ENCODE measurements around the gene ARG1.
"Not testable (repeated sequence)": the region's sequence is repeated elsewhere in the genome, so short reads cannot be mapped to it uniquely, and the experiment has no call there.

ARG1 gene

DNA sequence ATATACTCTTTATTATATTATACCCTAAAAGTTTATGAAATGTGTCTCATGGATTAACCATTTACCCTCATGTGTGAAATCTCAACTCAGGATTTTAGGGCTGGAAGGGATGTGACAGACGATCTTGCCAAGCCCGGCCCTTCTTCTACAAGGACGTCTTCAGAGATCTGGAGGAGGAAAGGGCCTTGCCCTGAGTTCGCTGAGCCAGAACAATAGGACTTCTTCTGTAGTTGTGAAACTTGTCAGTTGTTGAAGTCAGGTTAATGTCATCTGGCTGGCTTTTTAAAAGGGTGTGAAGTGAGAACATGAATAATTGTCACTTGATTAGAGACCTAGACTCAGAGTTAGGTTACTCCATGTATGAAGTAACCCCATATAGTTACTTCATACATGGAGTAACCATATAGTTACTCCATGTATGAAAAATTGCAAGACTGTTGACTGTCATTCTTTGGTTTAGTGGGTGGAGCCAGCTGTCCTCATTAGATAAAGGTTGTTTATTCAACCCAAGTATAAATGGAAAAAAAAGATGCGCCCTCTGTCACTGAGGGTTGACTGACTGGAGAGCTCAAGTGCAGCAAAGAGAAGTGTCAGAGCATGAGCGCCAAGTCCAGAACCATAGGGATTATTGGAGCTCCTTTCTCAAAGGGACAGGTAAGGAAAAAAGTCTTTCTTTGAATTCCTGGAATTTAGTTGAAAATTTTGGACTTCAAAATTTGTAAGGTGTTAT lies at the start of gene ARG1:
Gene ARG1, plus strand, starts transcription at position 541 of the 730 bp plus-strand sequence. Its CDS starts 57 bp downstream, at position 598.
- DNase-seq (ENCODE audit: low read depth) = no peak

DNA sequence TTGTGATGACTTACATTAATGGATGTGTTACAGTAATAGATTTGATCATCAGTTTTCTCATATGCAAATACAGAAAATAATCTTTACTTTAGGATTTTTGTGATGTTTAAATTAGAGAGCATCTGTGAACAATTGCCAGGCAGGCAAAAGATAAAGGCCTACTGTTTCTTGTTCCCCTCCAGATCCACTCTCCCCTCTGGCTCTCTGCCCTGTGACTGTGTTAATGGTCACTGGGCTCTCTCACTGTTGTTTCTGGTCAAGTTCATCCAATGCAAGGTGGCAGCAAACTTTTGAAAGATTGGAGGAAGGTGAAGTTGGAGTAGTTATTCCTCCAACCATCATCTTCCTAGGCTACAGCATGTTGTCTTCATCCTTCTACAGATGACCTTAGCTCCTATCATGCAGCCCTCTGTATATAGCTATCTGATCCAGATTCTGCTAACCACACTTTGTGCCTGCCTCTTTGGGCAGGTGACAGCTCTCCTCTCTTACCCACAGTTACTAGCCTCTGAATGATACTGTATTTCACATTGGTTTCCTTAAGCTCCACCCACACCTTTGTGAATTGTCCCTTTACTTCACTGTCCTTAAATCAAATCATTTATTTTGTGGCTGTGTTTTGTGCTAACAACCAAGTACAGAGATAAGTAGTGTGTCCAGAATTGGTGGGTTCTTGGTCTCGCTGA lies 48.9 kb upstream of the ARG1 start:
- no peak for DNase-seq (ENCODE audit: low read depth)

DNA sequence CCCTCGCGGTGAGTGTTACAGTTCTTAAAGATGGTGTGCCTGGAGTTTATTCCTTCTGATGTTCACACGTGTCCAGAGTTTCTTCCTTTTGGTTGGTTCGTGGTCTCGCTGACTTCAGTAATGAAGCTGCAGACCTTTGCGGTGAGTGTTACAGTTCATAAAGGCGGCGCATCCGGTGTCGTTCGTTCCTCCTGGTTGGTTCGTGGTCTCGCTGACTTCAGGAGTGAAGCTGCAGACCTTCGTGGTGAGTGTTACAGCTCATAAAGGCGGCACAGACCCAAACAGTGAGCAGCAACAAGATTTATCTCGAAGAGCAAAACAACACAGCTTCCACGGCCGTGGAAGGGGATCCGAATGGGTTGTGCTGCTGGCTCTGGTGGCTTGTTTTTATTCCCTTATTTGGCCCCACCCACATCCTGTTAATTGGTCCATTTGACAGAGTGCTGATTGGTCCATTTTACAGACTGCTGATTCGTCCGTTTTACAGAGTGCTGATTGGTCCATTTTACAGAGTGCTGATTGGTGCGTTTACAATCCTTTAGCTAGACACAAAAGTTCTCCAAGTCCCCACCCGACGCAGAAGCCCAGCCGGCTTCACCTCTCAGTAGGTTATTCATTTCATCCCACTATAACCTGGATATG lies 48.2 kb upstream of the ARG1 start:
- DNase-seq (ENCODE audit: low read depth) = no peak

DNA sequence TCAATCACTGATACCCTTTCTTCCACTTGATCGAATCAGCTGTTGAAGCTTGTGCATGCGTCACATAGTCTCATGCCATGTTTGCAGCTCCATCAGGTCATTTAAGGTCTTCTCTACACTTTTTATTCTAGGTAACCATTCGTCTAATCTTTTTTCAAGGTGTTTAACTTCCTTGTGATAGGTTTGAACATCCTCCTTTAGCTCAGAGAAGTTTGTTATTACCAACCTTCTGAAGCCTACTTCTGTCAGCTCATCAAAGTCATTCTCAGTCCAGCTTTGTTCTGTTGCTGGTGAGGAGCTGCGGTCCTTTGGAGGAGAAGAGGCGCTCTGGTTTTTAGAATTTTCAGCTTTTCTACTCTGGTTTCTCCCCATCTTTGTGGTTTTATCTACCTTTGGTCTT lies 42.1 kb upstream of the ARG1 start:
- DNase-seq (ENCODE audit: low read depth) = not testable (repeated sequence)

DNA sequence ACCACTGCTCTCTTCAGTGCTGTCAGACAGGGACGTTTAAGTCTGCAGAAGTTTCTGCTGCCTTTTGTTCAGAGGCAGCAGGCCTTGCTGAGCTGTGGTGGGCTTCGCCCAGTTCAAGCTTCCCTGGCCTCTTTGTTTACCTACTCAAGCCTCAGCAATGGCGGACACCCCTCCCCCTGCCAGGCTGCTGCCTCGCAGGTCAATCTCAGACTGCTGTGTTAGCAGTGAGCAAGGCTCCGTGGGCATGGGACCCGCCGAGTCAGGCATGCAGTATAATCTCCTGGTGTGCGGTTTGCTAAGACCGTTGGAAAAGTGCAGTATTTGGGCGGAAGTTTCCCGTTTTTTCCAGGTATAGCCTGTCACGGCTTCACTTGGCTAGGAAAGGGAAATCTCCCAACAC lies 41.3 kb upstream of the ARG1 start:
- not testable (repeated sequence) for DNase-seq (ENCODE audit: low read depth)

DNA sequence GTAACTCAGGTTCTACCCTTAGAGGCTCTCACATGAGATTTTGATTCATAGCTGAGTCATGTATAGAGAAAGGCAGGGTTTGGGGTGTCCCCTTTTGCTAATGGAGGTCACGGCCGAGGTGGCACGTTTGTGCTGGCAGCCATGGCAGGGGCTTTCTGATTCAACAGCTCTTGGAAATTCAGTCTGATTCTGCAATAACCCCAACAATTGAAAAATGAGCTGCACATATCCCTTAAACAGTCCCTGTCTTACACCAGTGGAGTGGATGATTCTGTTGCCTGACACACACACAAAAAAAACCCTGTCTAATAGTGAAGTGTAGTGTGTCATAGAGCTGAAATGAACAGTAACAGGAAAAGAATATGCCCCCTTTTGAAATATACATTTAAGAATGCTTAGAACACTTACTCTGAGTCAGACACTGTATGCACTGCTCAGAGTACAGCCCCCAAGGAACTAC lies 40.4 kb upstream of the ARG1 start:
- no peak for DNase-seq (ENCODE audit: low read depth)

DNA sequence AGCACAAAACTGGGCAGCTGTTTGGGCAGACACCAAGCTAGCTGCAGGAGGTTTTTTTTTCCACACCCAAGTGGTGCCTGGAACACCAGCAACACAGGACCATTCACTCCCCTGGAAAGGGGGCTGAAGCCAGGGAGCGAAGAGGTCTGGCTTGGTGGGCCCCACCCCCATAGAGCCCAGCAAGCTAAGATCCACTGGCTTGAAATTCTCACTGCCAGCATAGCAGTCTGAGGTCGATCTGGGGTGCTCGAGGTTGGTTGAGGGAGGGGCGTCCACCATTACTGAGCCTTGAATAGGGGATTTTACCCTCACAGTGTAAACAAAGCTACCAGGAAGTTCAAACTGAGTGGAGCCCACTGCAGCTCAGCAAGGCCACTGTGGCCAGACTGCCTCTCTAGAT lies 34.4 kb upstream of the ARG1 start:
- not testable (repeated sequence) for DNase-seq (ENCODE audit: low read depth)

DNA sequence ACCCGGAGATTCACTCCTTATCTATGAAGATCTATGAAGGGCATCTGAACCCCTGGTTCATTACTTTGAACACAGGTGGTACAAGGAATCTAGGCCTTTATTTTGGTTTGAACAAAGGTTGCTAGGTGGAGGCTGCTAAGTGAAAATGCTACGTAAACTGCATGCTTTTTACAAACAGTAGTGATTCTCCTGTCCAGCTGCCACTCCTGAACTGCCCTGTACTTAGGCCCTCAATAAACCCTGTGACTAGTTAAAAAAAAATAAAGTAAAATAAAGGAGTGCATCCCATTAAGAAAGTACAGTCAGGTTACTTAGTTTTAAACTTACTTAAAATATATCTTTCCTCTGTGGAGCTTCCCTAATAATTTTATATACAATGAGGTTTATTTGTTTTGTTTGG lies 27.7 kb upstream of the ARG1 start:
- DNase-seq (ENCODE audit: low read depth) = no peak

DNA sequence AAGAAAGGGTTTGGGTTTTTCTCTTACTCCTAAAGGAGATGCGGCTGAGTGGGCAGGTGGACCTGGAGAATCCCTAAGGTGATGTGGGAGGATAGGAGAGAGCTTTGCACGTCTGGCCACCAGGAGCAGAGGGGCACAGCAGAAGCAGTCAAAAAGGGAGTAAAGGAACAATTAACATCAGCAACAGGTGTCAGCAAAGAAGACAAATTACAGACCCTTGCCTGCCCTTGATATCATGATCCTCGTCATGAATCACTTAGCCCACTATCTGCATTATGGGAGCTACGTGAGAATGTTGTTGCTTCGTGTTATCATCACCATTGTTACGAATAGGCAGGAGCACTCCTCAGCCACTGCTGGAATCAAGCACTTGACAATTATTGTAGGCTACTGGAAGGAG lies 25.5 kb upstream of the ARG1 start:
- no peak for DNase-seq (ENCODE audit: low read depth)

DNA sequence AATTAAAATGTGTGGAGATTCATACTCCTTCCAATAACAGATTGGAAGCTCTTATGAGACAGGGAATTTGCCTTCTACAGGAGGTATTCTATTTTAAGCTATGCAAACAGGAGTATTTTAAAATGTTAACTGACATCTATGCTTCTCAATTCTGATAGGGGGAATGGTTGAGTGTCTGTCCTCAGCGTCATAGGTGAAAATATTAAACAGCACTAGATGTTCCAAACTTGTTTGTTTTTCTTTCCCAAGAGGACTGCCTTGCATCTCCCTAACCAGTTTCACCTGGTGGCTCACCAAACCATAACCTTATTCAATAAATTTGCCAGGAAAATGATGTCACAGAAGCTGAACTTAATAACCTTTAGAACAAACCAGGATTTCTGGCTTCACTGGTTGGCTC lies 24.6 kb upstream of the ARG1 start:
- no peak for DNase-seq (ENCODE audit: low read depth)

DNA sequence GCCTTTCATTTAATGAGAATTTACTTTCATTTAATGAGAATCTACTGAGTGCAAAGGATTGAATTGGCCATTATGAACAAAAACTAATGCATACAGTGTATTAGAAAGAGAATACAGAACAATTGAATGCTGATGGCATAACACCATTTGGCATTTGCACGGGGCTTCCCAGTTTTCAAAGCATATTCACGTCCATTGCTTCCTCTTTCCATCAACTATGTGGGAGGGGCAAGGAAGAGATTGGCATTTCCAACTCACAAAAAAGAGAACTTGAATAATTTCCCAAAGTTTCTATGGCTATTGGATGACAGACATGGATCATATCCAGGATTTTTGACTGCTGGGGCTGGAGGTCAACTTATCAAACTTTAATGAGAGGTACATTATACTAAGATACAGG lies 23.2 kb upstream of the ARG1 start:
- DNase-seq (ENCODE audit: low read depth) = no peak

DNA sequence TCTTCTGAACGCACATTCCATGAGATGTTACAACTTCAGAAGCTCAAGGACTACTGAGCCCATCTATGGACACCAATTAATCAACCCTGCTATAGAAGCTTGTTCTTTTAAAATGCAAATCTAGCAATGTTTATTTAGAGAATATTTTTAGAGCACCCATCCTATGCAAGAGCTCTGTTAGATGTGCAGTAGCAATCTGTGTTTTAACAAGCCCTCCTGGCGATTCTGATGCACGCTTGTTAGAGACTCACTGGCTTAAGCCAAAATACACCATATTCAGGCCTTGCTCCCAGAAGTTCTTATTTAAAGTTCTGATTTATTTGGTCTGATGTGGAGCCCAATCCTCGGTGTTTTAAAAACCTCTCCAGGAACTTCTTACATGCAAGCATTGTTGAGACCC lies 21.1 kb upstream of the ARG1 start:
- DNase-seq (ENCODE audit: low read depth) = no peak

DNA sequence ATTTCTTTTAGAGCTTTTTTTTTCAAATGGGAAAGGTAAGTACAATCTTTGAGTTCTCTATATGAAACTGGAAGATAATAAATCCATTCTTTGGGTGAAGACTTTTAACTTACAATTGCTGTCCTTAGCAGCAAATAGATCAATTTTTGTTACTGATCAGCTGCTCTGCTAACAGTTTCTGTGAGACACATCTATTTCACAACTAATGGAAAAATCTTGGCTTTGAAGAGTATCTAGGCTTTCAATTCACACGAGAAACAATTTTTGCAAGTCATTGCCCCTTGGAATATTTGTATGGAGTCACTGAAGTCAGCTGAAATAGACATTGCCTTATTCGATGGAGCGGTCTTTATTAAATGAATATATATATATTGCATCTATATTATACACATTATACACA lies 20.5 kb upstream of the ARG1 start:
- DNase-seq (ENCODE audit: low read depth) = no peak

DNA sequence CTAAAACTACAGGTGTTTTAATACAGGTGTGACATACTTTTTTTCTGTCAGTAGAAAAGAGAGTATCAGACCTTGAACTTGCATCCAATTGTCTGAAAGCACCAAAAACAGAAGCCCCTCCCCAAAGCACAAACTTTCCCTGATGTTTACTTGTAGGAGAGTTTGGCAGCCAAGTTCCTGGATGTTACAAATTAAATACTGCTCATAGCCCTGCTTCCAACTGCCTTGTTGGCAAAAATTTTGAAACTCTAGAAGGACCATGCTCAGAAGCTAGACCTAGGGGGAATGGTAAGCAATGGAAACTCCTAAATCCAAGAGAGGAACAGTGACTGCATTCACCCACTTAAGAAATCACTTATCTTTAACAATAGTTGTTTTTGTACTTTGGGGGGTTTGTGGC lies 17.0 kb upstream of the ARG1 start:
- DNase-seq (ENCODE audit: low read depth) = no peak

DNA sequence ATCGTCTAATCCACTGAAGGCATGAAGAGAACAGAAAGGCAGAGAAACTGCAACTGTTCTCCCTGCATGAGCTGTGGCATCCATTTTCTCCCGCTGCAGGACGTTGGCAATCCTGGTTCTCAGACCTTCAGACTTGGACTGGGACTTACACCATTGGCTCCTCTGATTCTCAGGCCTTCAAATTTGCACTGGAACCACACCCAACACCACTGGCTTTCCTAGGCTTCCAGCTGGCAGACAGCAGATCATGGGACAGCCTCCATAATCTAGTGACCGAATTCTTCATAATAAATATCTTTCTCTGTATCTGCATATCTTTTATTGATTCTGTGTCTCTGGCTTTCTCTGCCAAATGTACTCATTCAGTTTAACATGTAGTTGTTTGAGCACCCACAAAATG lies 14.1 kb upstream of the ARG1 start:
- DNase-seq (ENCODE audit: low read depth) = no peak

DNA sequence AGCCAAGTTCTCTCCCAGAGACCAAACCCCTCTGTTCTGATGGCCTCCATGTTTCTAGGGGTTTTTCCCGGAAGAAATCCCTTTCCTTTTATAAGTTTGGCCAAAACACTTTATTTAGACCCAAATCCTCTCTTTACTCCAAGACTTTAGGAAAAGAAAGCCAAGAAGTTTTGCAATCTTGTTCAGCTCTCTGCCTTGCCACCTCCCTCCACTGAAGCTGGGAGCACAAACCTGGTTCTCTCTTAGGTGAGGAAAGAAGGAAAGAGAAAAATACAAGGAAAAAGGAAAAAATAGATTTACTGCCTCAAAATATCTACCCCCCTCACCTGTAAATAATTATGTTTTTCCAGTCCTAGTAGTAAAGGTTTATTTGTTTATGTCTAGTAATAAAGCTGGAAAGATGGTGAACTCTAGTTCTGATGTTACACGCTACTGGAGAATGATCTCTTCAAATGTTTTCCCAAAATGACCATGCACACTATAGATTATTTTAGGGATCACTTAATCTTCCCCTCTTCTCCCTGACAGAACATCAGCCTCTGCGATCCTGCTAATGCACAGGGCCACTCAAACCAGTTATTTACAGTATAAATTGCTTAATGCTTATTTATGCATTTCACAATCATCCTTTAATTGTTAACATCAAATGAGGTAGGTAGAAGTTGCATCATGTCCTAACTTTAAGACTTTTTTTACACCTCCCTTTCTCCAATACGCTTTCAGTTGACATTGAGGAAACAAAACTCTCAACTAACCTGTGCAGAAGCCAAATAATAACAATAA lies 10.9 kb upstream of the ARG1 start:
- DNase-seq (ENCODE audit: low read depth) = no peak

DNA sequence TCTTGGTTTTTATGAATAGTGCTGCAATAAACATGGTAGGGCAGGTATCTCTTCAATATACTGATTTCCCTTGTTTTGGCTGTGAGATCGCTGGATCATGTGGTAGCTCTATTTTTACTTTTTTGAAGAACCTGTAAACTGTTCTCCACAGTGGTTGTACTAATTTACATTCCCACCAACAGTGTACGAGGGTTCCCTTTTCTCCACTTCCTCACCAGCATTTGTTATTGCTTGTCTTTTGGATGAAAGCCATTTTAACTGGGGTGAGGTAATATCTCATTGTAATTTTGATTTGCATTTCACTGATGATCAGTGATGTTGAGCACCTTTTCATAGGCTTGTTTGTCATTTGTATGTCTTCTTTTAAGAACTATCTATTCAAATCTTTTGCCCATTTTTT lies 8.0 kb upstream of the ARG1 start:
- DNase-seq (ENCODE audit: low read depth) = no peak

DNA sequence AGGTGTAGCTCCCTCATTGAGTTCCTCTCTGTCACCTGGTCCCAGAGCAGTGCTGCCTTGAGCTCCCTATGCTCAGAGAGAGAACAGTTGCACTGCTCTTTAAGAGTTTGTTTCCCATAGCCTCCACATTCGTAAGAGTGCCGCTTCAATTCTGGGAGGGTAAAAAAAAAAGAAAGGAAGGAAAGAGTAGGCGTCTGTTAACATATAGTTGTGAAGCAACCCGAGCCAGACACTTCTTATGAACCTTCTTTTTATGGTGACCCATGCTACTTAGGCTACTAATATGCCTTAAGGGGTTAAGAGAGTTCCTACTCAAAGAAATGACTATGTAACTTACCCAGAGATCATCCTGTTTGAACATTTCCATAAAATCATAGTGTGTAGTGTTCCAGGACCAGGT lies 4.3 kb upstream of the ARG1 start:
- DNase-seq (ENCODE audit: low read depth) = no peak

DNA sequence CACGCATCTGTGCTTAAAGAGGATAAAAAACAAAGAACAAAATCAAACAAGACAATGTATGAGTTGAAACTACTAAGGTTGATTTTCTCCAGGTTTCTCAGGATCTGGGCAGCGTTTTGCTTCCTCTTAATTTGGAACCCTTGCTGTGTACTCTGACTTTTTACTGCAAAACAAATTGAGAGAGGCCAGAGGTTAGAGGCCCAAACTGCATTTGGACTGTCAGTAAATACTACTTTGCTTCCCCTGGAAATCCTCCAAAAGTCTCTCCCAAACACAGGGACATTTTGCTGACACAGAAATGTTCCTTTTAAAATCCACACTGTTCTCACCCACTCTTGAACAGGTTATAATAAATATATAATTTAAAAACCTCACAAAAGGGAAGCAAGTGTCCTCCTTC lies 1.1 kb downstream of the ARG1 start:
- DNase-seq (ENCODE audit: low read depth) = no peak

DNA sequence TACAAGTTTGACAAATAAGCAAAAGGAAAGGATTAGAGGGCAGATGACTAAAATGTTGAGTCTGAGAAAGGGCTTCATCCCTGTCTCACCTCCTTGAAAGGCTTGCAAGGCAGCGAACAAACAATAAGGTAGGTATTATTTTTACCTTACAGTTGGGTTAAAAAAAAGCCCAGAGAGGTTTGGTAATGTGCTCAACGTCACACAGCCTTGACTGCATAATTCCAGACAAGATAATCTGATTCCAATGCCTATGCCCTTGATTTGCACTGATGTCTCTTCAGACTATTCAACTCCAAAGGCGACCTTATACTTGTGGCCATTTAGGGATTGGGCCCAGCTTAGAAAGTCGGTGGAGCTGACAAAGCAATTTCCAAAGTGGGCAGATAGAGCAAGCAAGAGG lies 1.7 kb downstream of the ARG1 start:
- no peak for DNase-seq (ENCODE audit: low read depth)

DNA sequence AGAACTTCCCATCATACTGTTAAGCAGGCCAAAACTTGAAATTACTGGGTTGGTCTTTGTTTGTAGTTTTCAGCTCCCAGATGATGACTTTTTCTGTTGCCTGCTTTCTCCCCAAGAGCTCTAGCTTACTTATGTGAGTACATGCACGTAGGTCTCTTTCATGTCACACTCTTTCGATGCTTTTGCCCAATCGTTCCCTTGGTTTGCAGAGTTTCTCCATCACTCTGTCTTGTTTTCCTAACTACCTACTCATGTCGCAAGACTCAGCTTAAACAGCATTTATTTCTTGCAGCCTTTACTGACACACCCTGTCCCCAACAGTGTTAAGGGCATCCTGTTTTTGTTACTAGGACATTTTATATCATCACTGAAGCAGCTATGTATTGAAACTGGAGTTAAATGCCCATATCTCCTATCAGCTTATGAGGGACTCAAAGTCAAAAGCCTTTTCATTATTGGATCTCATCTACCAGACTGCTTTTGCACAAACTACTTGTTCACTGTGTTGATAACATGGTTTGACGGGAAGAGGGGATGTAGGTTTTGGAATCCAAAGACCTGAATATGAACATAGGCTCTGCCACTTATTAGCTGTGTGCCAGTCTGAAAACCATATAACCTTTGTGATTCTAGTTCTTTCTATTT lies 2.9 kb downstream of the ARG1 start:
- DNase-seq (ENCODE audit: low read depth) = no peak

DNA sequence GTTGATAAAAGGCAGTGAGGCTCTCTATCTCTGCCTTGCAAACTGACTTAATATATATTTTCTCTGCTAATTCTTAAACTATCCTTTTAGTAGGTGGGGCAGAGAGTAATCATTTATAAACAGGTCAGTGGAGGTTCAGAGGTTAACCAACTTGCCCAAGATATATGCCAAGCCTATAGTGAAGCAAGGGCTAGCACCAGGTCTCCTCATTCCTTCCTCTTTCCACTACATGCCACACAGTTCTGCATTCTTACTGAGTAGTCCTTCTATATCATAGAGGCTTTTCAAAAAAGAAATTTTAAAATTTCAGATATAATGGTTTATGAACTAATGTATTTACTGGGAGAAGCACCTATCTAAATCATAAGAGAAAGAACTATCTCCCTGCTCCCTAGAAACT lies 8.5 kb downstream of the ARG1 start:
- DNase-seq (ENCODE audit: low read depth) = no peak

Measured in stimulated activated CD8-positive, alpha-beta memory T cell treated with anti-CD3 and anti-CD28 coated beads, Interleukin-15, amount 100 ng/mL, for 24 hours (primary cell).